ENCODE measurements around the gene FZD8. TPM values are rescaled to one million over a fixed set of nuclear protein-coding genes. Genes with fewer than 3 reads are reported as not detected.

Gene FZD8
- 5.6 and 34.9 TPM in 2 replicates for total RNA-seq (ENCODE audit: low replicate concordance)

DNA sequence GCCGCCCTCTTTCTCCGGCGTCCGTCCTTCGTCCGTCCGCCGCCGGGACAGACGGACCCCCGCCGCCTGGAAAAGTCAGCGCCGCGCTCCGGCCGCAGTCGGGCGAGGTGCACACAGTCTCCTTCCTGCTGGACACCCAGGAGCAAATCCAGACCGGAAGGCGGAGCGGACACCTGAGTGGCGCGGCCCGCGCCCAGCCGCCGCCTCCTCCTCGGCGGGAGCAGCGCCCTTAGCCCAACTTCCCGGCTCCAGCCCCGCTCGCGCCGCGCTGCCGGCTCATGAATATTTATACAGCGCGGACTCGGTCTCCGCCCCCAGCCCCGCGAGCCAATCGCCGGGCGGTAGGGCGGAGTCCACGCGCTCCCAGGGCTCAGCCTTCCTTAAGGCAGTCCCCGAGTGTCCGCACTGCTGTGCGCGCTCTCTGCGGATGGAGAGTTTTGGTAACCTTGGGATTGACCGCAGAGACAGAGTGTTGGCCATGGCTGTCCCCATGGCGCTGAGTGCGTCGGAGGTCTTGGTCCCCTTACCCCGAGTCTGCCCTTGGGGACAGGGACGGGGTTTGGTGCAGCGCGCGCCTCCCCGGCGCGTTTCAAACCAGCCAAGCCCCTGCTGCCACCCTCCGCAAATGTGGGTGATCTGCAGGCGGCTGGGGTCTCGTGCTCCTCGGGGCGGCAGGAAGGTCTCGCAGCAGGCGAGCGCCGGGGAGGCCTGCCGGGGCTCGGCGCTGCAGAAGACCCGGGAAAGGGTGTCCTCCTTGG lies at the start of gene FZD8:
Gene FZD8 (minus strand): TSS at position 262 of the 758 bp plus-strand sequence. CDS start 867 bp downstream, outside the sequence.

DNA sequence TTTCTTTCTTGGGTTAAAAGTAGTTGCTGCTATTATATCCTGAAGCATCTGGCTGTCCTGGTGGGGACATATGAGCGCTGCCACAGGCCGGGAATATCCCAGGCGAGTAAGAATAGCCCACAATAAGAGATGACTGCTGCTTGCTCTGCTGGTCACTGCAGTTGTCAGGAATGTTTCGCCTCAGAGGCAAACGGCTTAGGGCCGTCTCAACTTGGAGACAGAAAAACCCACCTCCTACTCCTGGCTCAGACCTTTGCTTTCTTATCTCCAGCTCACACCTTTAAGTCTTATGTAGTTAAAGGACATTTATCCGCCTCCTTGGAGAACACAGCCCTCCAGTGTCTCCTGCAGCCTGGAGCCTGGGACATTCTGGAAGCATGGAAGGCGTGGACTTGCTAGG lies 36.9 kb downstream of the FZD8 start, which contains the start of gene GJD4:
Gene GJD4 (plus strand): TSS at position 151 of the 400 bp plus-strand sequence. CDS start 227 bp downstream, at position 378.

Other genes starting within 250 kb of the FZD8 start
- gene GJD4, start 37.0 kb downstream of the FZD8 start, total RNA-seq (ENCODE audit: low replicate concordance): not detected in 2 replicates